ENCODE results near the gene ALOXE3.

Gene ALOXE3

GRCh38 chr17:8117980-8118768 lies at the start of gene ALOXE3:
Gene ALOXE3, minus strand, starts transcription at chr17:8118514. Its CDS starts 524 bp downstream, at chr17:8117990.
- peak within 1 kb of the TSS; percentile 60 for H3K4me3 ChIP-seq (ENCODE audit: low read depth, low read length)
- DNase-seq (ENCODE audit: low read depth), result peak; percentile 60
- no peak for TF ChIP-seq CTCF (conservative IDR thresholded peaks at IDR 0.05; ENCODE audit: low read depth, low read length)

GRCh38 chr17:8167526-8167925 lies 49.2 kb upstream of the ALOXE3 start:
- TF ChIP-seq CTCF (conservative IDR thresholded peaks at IDR 0.05; ENCODE audit: low read depth, low read length), result no peak
- no peak overlapping the region for H3K4me3 ChIP-seq (ENCODE audit: low read depth, low read length)
- no peak for DNase-seq (ENCODE audit: low read depth)

DNA sequence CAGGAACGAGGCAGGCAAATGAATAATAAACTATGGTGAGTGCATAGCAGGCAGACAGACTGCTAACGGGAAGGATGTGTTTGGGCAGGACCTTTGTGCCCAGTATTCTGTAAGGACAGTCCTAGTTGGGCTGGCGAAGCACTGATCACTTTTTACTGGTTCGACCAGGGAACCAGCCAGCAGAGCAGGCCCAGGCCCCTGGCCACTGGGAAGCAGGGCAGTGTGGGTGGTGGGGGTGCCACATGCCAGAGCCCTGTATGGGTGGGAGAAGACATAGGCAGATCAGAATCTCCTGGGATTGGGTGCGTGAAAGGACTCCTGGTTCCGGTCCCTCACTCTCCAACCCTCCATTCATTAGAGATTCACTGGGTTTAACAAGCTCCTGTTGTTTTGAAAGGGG lies 48.4 kb upstream of the ALOXE3 start:
- H3K4me3 ChIP-seq (ENCODE audit: low read depth, low read length), result no peak overlapping the region

GRCh38 chr17:8164815-8165131 lies 46.5 kb upstream of the ALOXE3 start:
- H3K4me3 ChIP-seq (ENCODE audit: low read depth, low read length), result no peak overlapping the region
- DNase-seq (ENCODE audit: low read depth), result no peak
- TF ChIP-seq CTCF (conservative IDR thresholded peaks at IDR 0.05; ENCODE audit: low read depth, low read length), result no peak

More for the DNA sequence above, 48.4 kb upstream of the ALOXE3 start:
- no peak for DNase-seq (ENCODE audit: low read depth)
- no peak for TF ChIP-seq CTCF (conservative IDR thresholded peaks at IDR 0.05; ENCODE audit: low read depth, low read length)

DNA sequence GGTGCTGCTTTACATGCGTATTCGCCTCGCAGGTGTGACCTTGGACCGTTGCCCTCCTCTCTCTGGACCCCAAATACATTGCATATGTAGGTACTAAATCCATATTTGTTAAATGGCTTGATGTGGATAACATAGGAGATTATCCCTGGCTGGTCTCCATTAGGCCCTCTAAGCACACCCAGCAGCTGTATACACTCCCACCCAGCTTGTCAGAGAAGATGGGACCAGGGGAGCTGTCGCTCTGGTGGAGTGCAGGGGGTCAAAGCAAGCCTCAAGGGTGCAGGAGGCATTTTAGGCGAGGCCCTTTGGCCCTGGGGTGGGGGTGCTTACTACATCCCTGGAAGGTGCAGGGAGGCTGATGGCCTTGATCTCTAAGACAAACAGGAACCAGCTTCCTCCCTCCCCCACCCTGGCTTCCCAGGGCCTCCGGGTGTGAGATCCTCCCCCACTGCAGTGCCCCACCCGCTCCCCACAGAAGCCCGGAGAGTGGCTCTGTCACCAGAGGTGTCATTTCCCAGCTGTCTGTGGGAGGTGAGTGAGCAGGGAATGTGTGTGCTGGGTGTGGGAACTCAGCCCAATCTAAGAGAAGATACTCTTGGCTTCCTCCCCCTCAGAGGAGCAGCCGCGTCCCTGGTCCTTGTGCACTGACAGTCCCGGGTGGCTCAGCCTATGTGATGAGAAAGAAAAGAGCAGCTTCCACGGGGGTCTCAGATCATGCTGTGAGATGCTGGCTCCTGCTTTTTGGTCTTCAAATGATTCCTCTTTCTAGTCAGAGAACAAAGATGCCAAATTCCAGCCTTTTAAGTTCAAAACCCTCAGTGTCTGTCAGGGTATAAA lies 45.9 kb upstream of the ALOXE3 start:
- no peak for DNase-seq (ENCODE audit: low read depth)
- TF ChIP-seq CTCF (conservative IDR thresholded peaks at IDR 0.05; ENCODE audit: low read depth, low read length), result no peak
- H3K4me3 ChIP-seq (ENCODE audit: low read depth, low read length), result no peak overlapping the region

DNA sequence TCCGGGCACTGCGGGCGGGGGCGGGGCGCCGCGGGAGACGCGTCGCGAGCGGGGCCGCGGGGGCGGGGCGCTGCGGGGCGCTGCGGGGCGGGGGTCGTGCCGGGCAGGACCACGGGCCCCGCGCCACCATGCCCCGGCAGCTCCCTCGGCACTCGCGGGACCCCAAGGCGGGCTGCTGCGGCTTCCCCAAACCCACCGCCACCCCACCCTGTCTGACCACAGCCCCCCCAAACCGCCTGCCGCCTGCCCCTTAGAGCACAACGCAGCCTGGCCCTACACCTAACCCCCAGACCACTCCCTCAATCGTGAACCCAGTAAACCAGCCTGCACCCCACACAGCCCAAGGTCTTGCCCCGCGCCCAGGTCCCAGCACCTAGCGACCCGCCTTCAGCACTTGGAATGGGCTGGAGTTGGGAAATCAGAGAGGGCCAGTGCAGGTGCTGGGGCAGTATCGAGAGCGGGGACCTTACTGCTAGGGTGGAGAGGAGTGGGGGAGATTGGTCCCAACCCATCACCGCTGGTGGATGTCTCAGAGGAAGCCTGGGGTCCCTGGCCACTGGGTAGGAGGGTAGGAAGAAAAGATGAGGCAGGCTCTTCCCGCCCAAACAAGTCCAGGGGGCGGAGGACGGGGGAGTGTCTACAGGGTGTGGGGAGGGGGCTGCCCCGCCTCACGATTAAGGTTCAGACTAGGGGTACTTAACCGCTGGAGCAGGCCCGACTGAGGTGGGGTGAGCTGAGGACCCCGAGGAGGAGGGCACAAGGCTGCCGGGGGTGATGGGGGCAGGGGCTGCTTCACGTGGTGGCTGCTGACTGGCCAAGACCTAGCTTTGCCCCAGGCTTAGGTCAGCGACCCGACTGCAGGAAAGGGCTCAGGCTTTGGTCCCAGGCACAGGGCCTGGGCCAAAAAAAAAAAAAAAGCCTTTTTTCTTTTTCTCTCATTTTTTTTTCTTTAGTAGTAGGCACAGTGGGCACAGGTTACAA lies 45.0 kb upstream of the ALOXE3 start:
- no peak for TF ChIP-seq CTCF (conservative IDR thresholded peaks at IDR 0.05; ENCODE audit: low read depth, low read length)
- no peak for DNase-seq (ENCODE audit: low read depth)
- H3K4me3 ChIP-seq (ENCODE audit: low read depth, low read length), result peak overlapping the region; percentile 93
